Osteocyte (in vitro differentiated cells): ENCODE measurements around the gene SEZ6L. TPM values are rescaled to one million over a fixed set of nuclear protein-coding genes. Genes with fewer than 3 reads are reported as not detected.
A peak's percentile ranks its signal among the peaks of the same experiment; 100 is the strongest.
"Not testable (repeated sequence)": the region's sequence is repeated elsewhere in the genome, so short reads cannot be mapped to it uniquely, and the experiment has no call there.

ENCODE experiments used
- DNase-seq: peaks from one replicate; pipeline ENCODE4 v3.0.0; 2021; ENCODE audit warnings: mixed read lengths; ENCODE audit not compliant: unreplicated experiment; ENCODE audit errors: extremely low spot score
- H3K27ac Mint-ChIP-seq: one replicate; pipeline ENCODE4 v1.8.0; 2021; ENCODE audit warnings: mild to moderate bottlenecking, mixed read lengths; ENCODE audit not compliant: unreplicated experiment
- H3K27me3 Mint-ChIP-seq: one replicate; pipeline ENCODE4 v1.8.0; 2021; ENCODE audit warnings: mixed read lengths; ENCODE audit not compliant: unreplicated experiment
- H3K36me3 Mint-ChIP-seq: one replicate; pipeline ENCODE4 v1.8.0; 2021; ENCODE audit warnings: mixed read lengths; ENCODE audit not compliant: unreplicated experiment
- H3K4me1 Mint-ChIP-seq: one replicate; pipeline ENCODE4 v1.8.0; 2021; ENCODE audit warnings: mixed read lengths; ENCODE audit not compliant: unreplicated experiment
- H3K4me3 Mint-ChIP-seq: one replicate; pipeline ENCODE4 v1.8.0; 2021; ENCODE audit warnings: mild to moderate bottlenecking, moderate library complexity, mixed read lengths; ENCODE audit not compliant: unreplicated experiment
- H3K9me3 Mint-ChIP-seq: one replicate; pipeline ENCODE4 v1.8.0; 2021; ENCODE audit warnings: mixed read lengths; ENCODE audit not compliant: unreplicated experiment
- CTCF ChIP-seq: fragments of 200-600 bp; sonication (generic); IDR thresholded peaks from 2 replicates; pipeline ENCODE4 v1.5.0; 2021; ENCODE audit warnings: antibody characterized with exemption, mild to moderate bottlenecking, moderate library complexity
- total RNA-seq: library from RNA; stranded (reverse); gene quantifications from 2 replicates; pipeline ENCODE4 v1.2.1, GENCODE V29; 2021

Gene SEZ6L
- total RNA-seq, 1 donor from 2014 or later: not detected

GRCh38 chr22:26398741-26399153 lies 229.5 kb downstream of the SEZ6L start:
- no peaks in the 10 kb centered on the region for H3K36me3 Mint-ChIP-seq
- DNase-seq: peak; percentile 86
- peak; percentile 92 for TF ChIP-seq CTCF
- H3K27me3 Mint-ChIP-seq: peaks cover 41% of the 10 kb centered on the region
- H3K4me3 Mint-ChIP-seq: no peak overlapping the region
- no peak overlapping the region for H3K27ac Mint-ChIP-seq
- H3K9me3 Mint-ChIP-seq: no peaks in the 10 kb centered on the region
- H3K4me1 Mint-ChIP-seq: peaks cover 9% of the 10 kb centered on the region

GRCh38 chr22:26399289-26399688 lies 230.0 kb downstream of the SEZ6L start:
- Mint-ChIP-seq H3K36me3 (no peaks in the 10 kb centered on the region), H3K27me3 (peaks cover 41% of the 10 kb centered on the region), H3K27ac (no peak overlapping the region), H3K9me3 (no peaks in the 10 kb centered on the region), H3K4me3 (no peak overlapping the region), H3K4me1 (peaks cover 12% of the 10 kb centered on the region)
- no peak for DNase-seq
- TF ChIP-seq CTCF: no peak

GRCh38 chr22:26401726-26402125 lies 232.5 kb downstream of the SEZ6L start:
- no peak for DNase-seq
- H3K9me3 Mint-ChIP-seq: no peaks in the 10 kb centered on the region
- no peak for TF ChIP-seq CTCF
- no peak overlapping the region for H3K4me3 Mint-ChIP-seq
- H3K4me1 Mint-ChIP-seq: peaks cover 19% of the 10 kb centered on the region
- H3K36me3 Mint-ChIP-seq: no peaks in the 10 kb centered on the region
- H3K27me3 Mint-ChIP-seq: peaks cover 31% of the 10 kb centered on the region
- no peak overlapping the region for H3K27ac Mint-ChIP-seq

GRCh38 chr22:26404851-26405421 lies 235.7 kb downstream of the SEZ6L start:
- no peaks in the 10 kb centered on the region for H3K36me3 Mint-ChIP-seq
- H3K9me3 Mint-ChIP-seq: no peaks in the 10 kb centered on the region
- DNase-seq: no peak
- H3K4me3 Mint-ChIP-seq: peak overlapping the region; percentile 4
- peaks cover 15% of the 10 kb centered on the region for H3K4me1 Mint-ChIP-seq
- peak overlapping the region; percentile 24 for H3K27ac Mint-ChIP-seq
- TF ChIP-seq CTCF: no peak
- peaks cover 38% of the 10 kb centered on the region for H3K27me3 Mint-ChIP-seq

GRCh38 chr22:26406118-26406517 lies 236.9 kb downstream of the SEZ6L start:
- H3K4me1 Mint-ChIP-seq: peaks cover 15% of the 10 kb centered on the region
- H3K4me3 Mint-ChIP-seq: no peak overlapping the region
- no peak for TF ChIP-seq CTCF
- H3K27me3 Mint-ChIP-seq: peaks cover 40% of the 10 kb centered on the region
- DNase-seq: no peak
- H3K9me3 Mint-ChIP-seq: no peaks in the 10 kb centered on the region
- H3K27ac Mint-ChIP-seq: no peak overlapping the region
- H3K36me3 Mint-ChIP-seq: no peaks in the 10 kb centered on the region

GRCh38 chr22:26408562-26409220 lies 239.4 kb downstream of the SEZ6L start:
- Mint-ChIP-seq H3K27me3 (peaks cover 35% of the 10 kb centered on the region), H3K4me1 (peaks cover 14% of the 10 kb centered on the region)
- H3K9me3 Mint-ChIP-seq, H3K4me3 Mint-ChIP-seq, H3K27ac Mint-ChIP-seq, H3K36me3 Mint-ChIP-seq, DNase-seq: not testable (repeated sequence)
